Measurements from ENCODE around the gene FCHSD2. TPM values are rescaled to one million over a fixed set of nuclear protein-coding genes. Genes with fewer than 3 reads are reported as not detected.

Gene FCHSD2
- total RNA-seq, 2 donors from 2014 or later, result 14.0 to 17.6 TPM

DNA sequence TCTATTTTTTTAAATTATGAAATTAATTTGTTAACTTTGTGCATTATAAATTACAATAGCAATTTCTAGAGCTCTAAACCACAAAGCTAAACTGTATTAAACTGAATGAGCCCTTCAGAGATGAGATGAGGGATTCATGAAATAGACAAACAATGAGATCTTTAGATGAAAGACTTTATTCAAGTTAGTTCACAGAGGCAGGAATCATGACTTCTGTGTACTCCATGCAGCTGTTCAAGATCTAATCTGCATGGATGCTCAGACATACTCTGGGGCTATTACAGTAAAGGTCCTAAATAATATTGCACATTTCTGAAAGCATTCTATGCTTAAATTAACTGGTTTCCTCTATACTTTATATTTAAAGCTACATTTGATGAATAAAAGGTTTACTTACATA, 122.7 kb downstream of the FCHSD2 start:
- no peak for DNase-seq
- no peaks in the 10 kb centered on the region for H3K27me3 Mint-ChIP-seq (ENCODE audit: insufficient read depth)
- H3K4me3 Mint-ChIP-seq, result no peak overlapping the region
- H3K4me1 Mint-ChIP-seq, result no peaks in the 10 kb centered on the region
- peaks cover 9% of the 10 kb centered on the region for H3K9me3 Mint-ChIP-seq
- H3K27ac Mint-ChIP-seq, result no peak overlapping the region
- H3K9me3 ChIP-seq (ENCODE audit: control insufficient read depth, low read length), result peaks cover 13% of the 10 kb centered on the region
- peaks cover 2% of the 10 kb centered on the region for H3K36me3 Mint-ChIP-seq (ENCODE audit: low read depth)
- no peaks in the 10 kb centered on the region for H3K27me3 ChIP-seq (ENCODE audit: control insufficient read depth, insufficient read depth, low read length, poor library complexity, severe bottlenecking)
- no peak overlapping the region for H3K9ac ChIP-seq (ENCODE audit: extremely low read depth, low read length, poor library complexity, severe bottlenecking)
- H3K4me3 ChIP-seq (ENCODE audit: low read length), result no peak overlapping the region
- no peaks in the 10 kb centered on the region for H3K4me1 ChIP-seq (ENCODE audit: control insufficient read depth, insufficient read depth, low read length)
- no peaks in the 10 kb centered on the region for H3K36me3 ChIP-seq (ENCODE audit: control insufficient read depth, insufficient read depth, low read length)
- TF ChIP-seq CTCF (conservative IDR thresholded peaks at IDR 0.05), result no peak
- no peak overlapping the region for H3K27ac ChIP-seq (ENCODE audit: low read depth, low read length)

- DNase-seq, result no peak
- no peak for TF ChIP-seq CTCF (conservative IDR thresholded peaks at IDR 0.05)
- Histone ChIP-seq H3K36me3 (ENCODE audit: control insufficient read depth, insufficient read depth, low read length) (no peaks in the 10 kb centered on the region), H3K4me1 (ENCODE audit: control insufficient read depth, insufficient read depth, low read length) (no peaks in the 10 kb centered on the region), H3K9ac (ENCODE audit: extremely low read depth, low read length, poor library complexity, severe bottlenecking) (no peak overlapping the region), H3K27me3 (ENCODE audit: control insufficient read depth, insufficient read depth, low read length, poor library complexity, severe bottlenecking) (no peaks in the 10 kb centered on the region), H3K4me3 (ENCODE audit: low read length) (no peak overlapping the region), H3K27ac (ENCODE audit: low read depth, low read length) (no peak overlapping the region), H3K9me3 (ENCODE audit: control insufficient read depth, low read length) (peaks cover 7% of the 10 kb centered on the region)
- Mint-ChIP-seq H3K4me1 (peaks cover 1% of the 10 kb centered on the region), H3K4me3 (no peak overlapping the region), H3K27me3 (ENCODE audit: insufficient read depth) (no peaks in the 10 kb centered on the region), H3K36me3 (ENCODE audit: low read depth) (no peaks in the 10 kb centered on the region), H3K27ac (no peak overlapping the region), H3K9me3 (peaks cover 3% of the 10 kb centered on the region)
Observed at GRCh38 chr11:73018856-73019255, 123.3 kb downstream of the FCHSD2 start.

DNA sequence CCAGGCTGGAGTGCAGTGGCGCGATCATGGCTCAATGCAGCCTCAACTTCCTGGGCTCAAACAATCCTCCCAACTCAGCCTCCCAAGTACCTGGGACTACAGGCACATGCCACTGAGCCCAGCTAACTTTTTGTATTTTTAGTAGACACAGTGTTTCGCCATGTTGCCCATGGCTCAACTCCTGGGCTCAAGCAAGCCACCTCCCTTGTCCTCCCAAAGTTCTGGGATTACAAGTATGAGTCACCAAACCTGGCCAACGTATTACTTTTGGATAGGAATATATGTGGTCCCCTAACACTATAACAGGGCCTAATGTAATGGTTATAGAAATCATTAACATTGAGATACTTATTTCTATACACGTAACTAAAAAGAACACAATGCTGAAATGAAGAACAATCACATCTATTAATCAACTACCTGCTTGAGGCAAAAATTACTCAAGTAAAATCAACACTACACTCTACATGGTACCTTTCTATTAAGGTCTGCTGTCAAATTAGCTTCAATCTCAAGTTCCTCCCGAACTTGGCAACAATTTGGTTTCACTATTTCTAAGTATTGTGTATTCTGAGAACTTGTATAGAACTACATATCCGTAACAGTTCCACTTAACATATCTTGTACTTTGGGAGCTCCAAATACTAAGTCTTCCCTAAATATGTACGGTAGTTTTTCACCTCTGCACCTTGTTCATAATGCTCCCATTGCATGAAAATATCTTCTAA, 124.9 kb downstream of the FCHSD2 start:
- H3K27me3 Mint-ChIP-seq (ENCODE audit: insufficient read depth), result no peaks in the 10 kb centered on the region
- Histone ChIP-seq H3K4me1 (ENCODE audit: control insufficient read depth, insufficient read depth, low read length) (peaks cover 8% of the 10 kb centered on the region), H3K9me3 (ENCODE audit: control insufficient read depth, low read length) (peaks cover 5% of the 10 kb centered on the region), H3K27me3 (ENCODE audit: control insufficient read depth, insufficient read depth, low read length, poor library complexity, severe bottlenecking) (no peaks in the 10 kb centered on the region), H3K9ac (ENCODE audit: extremely low read depth, low read length, poor library complexity, severe bottlenecking) (no peak overlapping the region), H3K27ac (ENCODE audit: low read depth, low read length) (no peak overlapping the region), H3K4me3 (ENCODE audit: low read length) (no peak overlapping the region), H3K36me3 (ENCODE audit: control insufficient read depth, insufficient read depth, low read length) (no peaks in the 10 kb centered on the region)
- no peak overlapping the region for H3K27ac Mint-ChIP-seq
- no peaks in the 10 kb centered on the region for H3K9me3 Mint-ChIP-seq
- no peak for TF ChIP-seq CTCF (conservative IDR thresholded peaks at IDR 0.05)
- 94 to 100% methylated on average over 2 to 8 of the region's 8 CpGs for WGBS, 2 experiments (ENCODE audit: insufficient coverage in 1 of 2, insufficient read length in 1 of 2)
- DNase-seq, result no peak
- H3K4me1 Mint-ChIP-seq, result peaks cover 18% of the 10 kb centered on the region
- no peaks in the 10 kb centered on the region for H3K36me3 Mint-ChIP-seq (ENCODE audit: low read depth)
- no peak overlapping the region for H3K4me3 Mint-ChIP-seq
